Measurements from ENCODE around the gene PHACTR2.

- TF ChIP-seq TCF12 (IDR thresholded peaks at IDR 0.05; ENCODE audit: low read depth) (no peak), MAX (IDR thresholded peaks at IDR 0.05) (no peak), TAF1 (IDR thresholded peaks at IDR 0.05; ENCODE audit: low read depth) (no peak), EGR1 (IDR thresholded peaks at IDR 0.05) (no peak), RAD21 (IDR thresholded peaks at IDR 0.05; ENCODE audit: low read depth) (no peak), EP300 (IDR thresholded peaks at IDR 0.05; ENCODE audit: borderline replicate concordance) (no peak), NFIC (IDR thresholded peaks at IDR 0.05) (no peak), USF1 (IDR thresholded peaks at IDR 0.05) (no peak), REST (IDR thresholded peaks at IDR 0.05; ENCODE audit: low read depth) (no peak)
Measured at GRCh38 chr6:143792402-143793279, 114.9 kb downstream of the PHACTR2 start.

All from Ishikawa (cell line).